Mononuclear cell (primary cell): ENCODE data around the gene KCNT1. TPM values are rescaled to one million over a fixed set of nuclear protein-coding genes. Genes with fewer than 3 reads are reported as not detected.

Experiments used
- H3K27me3 ChIP-seq: 2 replicates; pipeline ENCODE4 v1.6.0; 2011; ENCODE audit warnings: low read length, control low read depth; ENCODE audit not compliant: insufficient read depth
- H3K4me1 ChIP-seq: 2 replicates; pipeline ENCODE4 v1.5.1; 2011; ENCODE audit warnings: mild to moderate bottlenecking, low read length, control low read depth; ENCODE audit not compliant: insufficient read depth
- H3K4me3 ChIP-seq: 2 replicates; pipeline ENCODE4 v1.5.1; 2011; ENCODE audit warnings: mild to moderate bottlenecking, low read length, moderate library complexity
- H3K9me3 ChIP-seq: 2 replicates; pipeline ENCODE4 v1.5.1; 2011; ENCODE audit warnings: low read depth, mild to moderate bottlenecking, control low read depth, low read length
- total RNA-seq: library from RNA; depleted of rRNA; stranded (reverse); fragments of >200 nt; gene quantifications from one replicate; pipeline ENCODE4 v1.2.3, GENCODE V29; 2012

KCNT1 gene
- total RNA-seq, 1 donor, result 0.10 TPM

DNA sequence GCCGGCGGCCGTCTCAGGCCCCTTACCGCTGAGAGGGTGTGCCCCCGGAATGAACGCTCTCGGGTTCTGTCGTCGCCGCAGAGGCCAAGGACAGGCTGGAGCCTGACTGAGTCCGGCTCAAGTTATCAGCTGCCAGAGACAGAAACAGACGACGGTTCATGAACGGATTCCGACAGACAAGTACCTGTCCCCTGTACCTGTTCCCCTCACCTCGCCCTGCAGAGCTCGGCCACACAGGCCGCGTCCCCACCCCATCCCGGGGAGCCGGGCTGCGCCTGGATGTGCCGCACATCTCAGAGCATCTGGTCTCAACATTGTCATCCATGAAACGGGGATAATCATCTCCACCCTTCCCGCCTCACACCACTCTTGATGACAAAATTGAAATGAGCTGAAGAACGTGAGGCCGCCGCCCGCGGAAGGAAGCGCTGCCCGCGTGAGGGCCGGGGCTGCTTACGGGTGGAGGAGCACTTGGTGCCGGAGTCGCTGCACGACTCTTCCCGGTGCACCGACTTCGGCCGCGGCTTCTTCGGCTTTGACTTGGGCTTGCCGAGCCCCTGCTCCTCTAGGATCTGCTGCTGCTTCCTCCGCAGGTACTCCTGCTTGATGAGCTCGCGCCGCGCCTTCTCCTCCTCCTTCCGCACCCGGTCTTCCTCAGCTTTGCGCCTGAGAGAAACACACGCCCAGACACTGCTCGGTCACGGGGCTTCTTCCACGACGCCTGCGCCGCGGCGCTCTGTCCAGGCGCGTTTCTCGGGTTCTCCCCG lies 116.1 kb downstream of the KCNT1 start:
- no peak overlapping the region for H3K4me3 ChIP-seq
- no peaks in the 10 kb centered on the region for H3K9me3 ChIP-seq
- no peaks in the 10 kb centered on the region for H3K27me3 ChIP-seq
- H3K4me1 ChIP-seq, result no peaks in the 10 kb centered on the region

- H3K4me1 ChIP-seq, result no peaks in the 10 kb centered on the region
- H3K4me3 ChIP-seq, result no peak overlapping the region
- H3K9me3 ChIP-seq, result no peaks in the 10 kb centered on the region
- no peaks in the 10 kb centered on the region for H3K27me3 ChIP-seq
These were observed 116.9 kb downstream of the KCNT1 start for GRCh38 chr9:135818718-135819475.

DNA sequence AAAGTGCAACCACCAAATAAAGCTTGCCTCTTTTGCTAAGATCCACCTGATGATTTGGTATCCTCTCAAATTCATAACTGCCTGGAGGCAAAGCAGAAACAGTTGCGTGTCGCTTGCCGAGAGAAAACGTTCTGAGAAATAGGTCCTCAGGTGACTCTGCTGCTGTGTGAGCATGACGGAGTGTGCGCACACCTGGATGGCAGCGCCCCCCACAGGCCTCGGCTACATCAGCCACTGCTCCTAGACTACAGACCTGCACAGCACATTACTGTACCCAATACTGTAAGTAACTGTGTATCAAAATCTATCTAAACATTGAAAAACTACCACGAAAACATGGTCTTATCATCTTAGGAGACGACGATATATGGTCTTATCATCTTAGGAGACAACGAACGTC lies 117.9 kb downstream of the KCNT1 start:
- no peaks in the 10 kb centered on the region for H3K4me1 ChIP-seq
- H3K4me3 ChIP-seq, result no peak overlapping the region
- H3K9me3 ChIP-seq, result no peaks in the 10 kb centered on the region

DNA sequence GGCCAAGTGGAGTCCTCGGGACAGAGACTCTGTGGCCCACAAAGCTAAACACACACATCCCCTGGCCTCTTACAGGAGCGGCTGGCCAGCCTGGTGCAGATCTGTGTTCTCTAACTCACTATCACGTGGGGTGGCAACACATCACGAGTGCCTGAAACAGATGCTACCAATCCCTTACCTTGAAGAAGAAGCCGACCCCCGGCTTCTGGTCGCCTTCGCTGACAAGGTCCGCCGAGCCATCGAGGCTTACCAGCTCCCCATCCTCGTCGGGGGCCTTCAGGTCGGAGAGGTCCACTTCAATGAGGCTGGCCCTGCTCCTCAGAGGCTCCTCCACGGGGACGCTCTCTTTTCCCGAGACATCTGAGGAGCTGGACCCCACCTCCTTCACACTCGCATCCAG lies 118.7 kb downstream of the KCNT1 start:
- H3K4me3 ChIP-seq, result no peak overlapping the region
- H3K4me1 ChIP-seq, result no peaks in the 10 kb centered on the region
- no peaks in the 10 kb centered on the region for H3K27me3 ChIP-seq
- H3K9me3 ChIP-seq, result no peaks in the 10 kb centered on the region

More for the DNA sequence above, 117.9 kb downstream of the KCNT1 start:
- H3K27me3 ChIP-seq, result no peaks in the 10 kb centered on the region

DNA sequence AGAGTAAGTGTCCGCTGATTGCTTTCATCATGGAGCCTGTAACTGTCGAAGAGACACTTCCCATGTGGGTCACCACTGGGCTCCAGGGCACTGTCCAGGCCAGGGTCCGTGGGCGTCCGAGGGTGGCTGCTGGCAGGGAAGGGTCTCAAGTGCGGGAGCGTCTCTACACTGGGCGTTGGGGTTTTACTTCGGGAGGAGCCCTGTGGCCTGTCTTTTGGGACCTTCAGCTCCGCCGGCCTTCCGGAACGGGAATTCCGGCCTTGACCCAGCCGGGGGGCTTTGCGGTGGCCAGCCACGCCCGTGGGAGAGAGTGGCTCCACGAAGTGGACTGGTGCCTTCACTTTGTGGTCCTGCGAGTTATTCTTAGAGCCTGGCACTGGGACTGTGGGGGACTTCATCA lies 119.1 kb downstream of the KCNT1 start:
- Histone ChIP-seq H3K9me3 (no peaks in the 10 kb centered on the region), H3K4me3 (no peak overlapping the region), H3K4me1 (no peaks in the 10 kb centered on the region), H3K27me3 (no peaks in the 10 kb centered on the region)

- no peaks in the 10 kb centered on the region for H3K27me3 ChIP-seq
- no peaks in the 10 kb centered on the region for H3K4me1 ChIP-seq
- H3K9me3 ChIP-seq, result no peaks in the 10 kb centered on the region
- no peak overlapping the region for H3K4me3 ChIP-seq
These were observed 119.9 kb downstream of the KCNT1 start for GRCh38 chr9:135821733-135822373.

- no peaks in the 10 kb centered on the region for H3K9me3 ChIP-seq
- H3K27me3 ChIP-seq, result no peaks in the 10 kb centered on the region
- no peak overlapping the region for H3K4me3 ChIP-seq
- no peaks in the 10 kb centered on the region for H3K4me1 ChIP-seq
These were observed 120.4 kb downstream of the KCNT1 start for GRCh38 chr9:135822374-135822755.

- no peaks in the 10 kb centered on the region for H3K4me1 ChIP-seq
- no peaks in the 10 kb centered on the region for H3K9me3 ChIP-seq
- H3K27me3 ChIP-seq, result no peaks in the 10 kb centered on the region
- no peak overlapping the region for H3K4me3 ChIP-seq
These were observed 121.1 kb downstream of the KCNT1 start for GRCh38 chr9:135823036-135823435.

GRCh38 chr9:135825435-135826187 lies 123.6 kb downstream of the KCNT1 start:
- peaks cover 7% of the 10 kb centered on the region for H3K9me3 ChIP-seq
- no peaks in the 10 kb centered on the region for H3K27me3 ChIP-seq
- no peak overlapping the region for H3K4me3 ChIP-seq
- no peaks in the 10 kb centered on the region for H3K4me1 ChIP-seq

- Histone ChIP-seq H3K4me1 (no peaks in the 10 kb centered on the region), H3K27me3 (no peaks in the 10 kb centered on the region), H3K4me3 (no peak overlapping the region), H3K9me3 (peaks cover 7% of the 10 kb centered on the region)
These were observed 124.2 kb downstream of the KCNT1 start for GRCh38 chr9:135826188-135826545.

DNA sequence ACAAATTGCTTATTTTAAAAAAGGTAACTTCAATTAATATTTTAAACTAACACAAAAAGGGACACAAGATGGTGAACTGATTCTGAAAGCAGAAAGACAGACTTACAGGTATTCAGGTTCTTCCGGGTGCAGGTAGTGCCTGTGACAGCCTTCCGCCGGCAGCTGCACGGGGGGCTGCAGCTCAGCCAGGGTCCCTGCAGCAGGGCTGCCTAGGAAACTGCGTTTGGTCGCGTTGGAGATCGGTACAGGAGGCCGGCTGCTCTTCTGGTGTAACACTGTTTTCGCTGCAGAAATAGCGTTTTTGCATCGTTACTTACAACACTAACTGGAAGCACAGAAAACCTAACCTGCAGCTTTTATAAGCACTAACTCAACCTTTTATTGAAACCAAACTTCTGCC lies 125.3 kb downstream of the KCNT1 start:
- Histone ChIP-seq H3K4me3 (no peak overlapping the region), H3K4me1 (no peaks in the 10 kb centered on the region), H3K9me3 (peaks cover 7% of the 10 kb centered on the region), H3K27me3 (no peaks in the 10 kb centered on the region)

GRCh38 chr9:135827866-135828580 lies 126.0 kb downstream of the KCNT1 start:
- Histone ChIP-seq H3K9me3 (peaks cover 7% of the 10 kb centered on the region), H3K4me3 (no peak overlapping the region), H3K4me1 (no peaks in the 10 kb centered on the region), H3K27me3 (no peaks in the 10 kb centered on the region)

DNA sequence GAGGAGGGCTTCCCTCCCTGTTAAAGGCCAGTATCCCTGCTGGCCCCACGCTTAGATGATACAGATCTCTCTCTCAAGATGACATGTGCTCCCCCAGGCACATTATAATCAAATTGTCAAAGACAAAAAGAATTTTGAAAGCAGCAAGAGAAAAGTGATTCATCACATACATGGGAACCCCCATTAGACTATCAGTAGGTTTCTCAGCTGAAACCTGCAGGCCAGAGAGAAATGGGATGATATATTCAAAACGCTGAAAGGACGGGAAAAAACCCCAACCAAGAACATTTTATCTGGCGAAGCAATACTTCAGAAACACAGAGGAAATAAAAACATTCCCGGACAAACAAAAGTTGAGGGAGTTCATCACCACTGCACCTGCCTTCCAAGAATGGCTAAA lies 126.7 kb downstream of the KCNT1 start:
- H3K9me3 ChIP-seq, result peaks cover 7% of the 10 kb centered on the region
- H3K4me3 ChIP-seq, result no peak overlapping the region
- H3K27me3 ChIP-seq, result no peaks in the 10 kb centered on the region
- no peaks in the 10 kb centered on the region for H3K4me1 ChIP-seq

- Histone ChIP-seq H3K9me3 (peaks cover 7% of the 10 kb centered on the region), H3K4me3 (no peak overlapping the region), H3K27me3 (no peaks in the 10 kb centered on the region), H3K4me1 (no peaks in the 10 kb centered on the region)
These were observed 128.5 kb downstream of the KCNT1 start for GRCh38 chr9:135830496-135830895.
